Tibial nerve (tissue), 4 donors: ENCODE data around the gene LIN7C. TPM values are rescaled to one million over a fixed set of nuclear protein-coding genes. Genes with fewer than 3 reads are reported as not detected.

Source experiments
- DNase-seq, 2 donors: peaks; one replicate each; pipeline ENCODE4 v3.0.0-alpha.2; 2019; ENCODE audit warnings: low spot score in 2 of 2
- H3K27ac ChIP-seq, 4 donors: fragments of 200-600 bp; sonication (generic) in 3 of 4; one replicate each; pipeline ENCODE4 v1.5.1; 2017 to 2019; ENCODE audit warnings: mild to moderate bottlenecking in 1 of 4
- H3K27me3 ChIP-seq, 2 donors: fragments of 200-600 bp; sonication (generic) in 1 of 2; one replicate each; pipeline versions ENCODE4 v1.5.1 to v1.6.0; 2017 to 2019
- H3K36me3 ChIP-seq, 3 donors: fragments of 200-600 bp; sonication (generic); one replicate each; pipeline ENCODE4 v1.5.1; 2018 to 2019
- H3K4me1 ChIP-seq, 4 donors: fragments of 200-600 bp; sonication (generic) in 3 of 4; one replicate each; pipeline ENCODE4 v1.5.1; 2017 to 2019
- H3K4me3 ChIP-seq, 4 donors: fragments of 200-600 bp; sonication (generic) in 3 of 4; one replicate each; pipeline ENCODE4 v1.5.1; 2017 to 2019; ENCODE audit warnings: mild to moderate bottlenecking in 1 of 4, moderate library complexity in 1 of 4
- H3K9me3 ChIP-seq, 4 donors: fragments of 200-600 bp; sonication (generic) in 3 of 4; one replicate each; pipeline ENCODE4 v1.5.1; 2017 to 2019
- EP300 ChIP-seq, 2 donors: sonication (generic); formaldehyde crosslinking; IDR thresholded peaks; one replicate each; pipeline ENCODE4 v1.6.1; 2017; ENCODE audit warnings: antibody characterized with exemption in 2 of 2, mild to moderate bottlenecking in 1 of 2
- POLR2A ChIP-seq, 2 donors: fragments of 450-650 bp; IDR thresholded peaks; one replicate each; pipeline ENCODE4 v1.6.1; 2017; ENCODE audit warnings: antibody characterized with exemption in 2 of 2, mild to moderate bottlenecking in 2 of 2, moderate library complexity in 2 of 2
- WGBS, 2 donors: methylation state at CpG; one replicate each; pipeline ENCODE4 v1.1.5; 2018; 5-methylcytosine and 5-hydroxymethylcytosine counted together
- total RNA-seq, 4 donors: library from RNA; depleted of rRNA; stranded (reverse); fragments of >200 nt; gene quantifications; one replicate each; pipeline ENCODE4 v1.1.0, GENCODE V29; 2016
- TF ChIP-seq, protein P1 (sequence below), 5 experiments: fragments of 200-600 bp in 3 of 5; fragments of 450-650 bp in 2 of 5; sonication (generic) in 3 of 5; IDR thresholded peaks; one replicate each; pipeline ENCODE4 v1.5.1; 2016 to 2019; ENCODE audit warnings: antibody characterized with exemption in 5 of 5, mild to moderate bottlenecking in 3 of 5, moderate library complexity in 2 of 5

Gene LIN7C
- total RNA-seq, 4 donors from 2014 or later: 25.7 to 41.5 (median 36.2) TPM

DNA sequence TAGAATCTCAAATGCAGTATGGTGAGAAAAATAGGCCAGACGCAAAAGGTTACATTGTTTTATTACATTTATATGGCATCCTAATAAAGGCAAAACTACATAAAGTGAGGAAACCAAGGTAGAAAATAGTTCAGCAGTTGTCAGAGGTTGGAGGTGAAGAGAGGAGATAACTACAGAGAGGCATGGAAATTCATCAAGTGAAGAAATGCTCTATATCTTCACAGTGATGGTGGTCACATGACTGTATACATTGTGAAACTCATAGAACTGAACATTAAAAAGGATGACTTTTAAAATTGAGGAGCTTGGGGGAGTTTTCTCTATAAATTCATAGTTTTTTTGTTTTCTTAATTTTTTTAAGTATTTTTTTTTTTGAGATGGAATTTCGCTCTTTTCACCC lies 48.4 kb downstream of the LIN7C start:
- WGBS, 2 donors: 93% methylated on average over 2 of the region's 2 CpGs
- TF ChIP-seq POLR2A (IDR thresholded peaks at IDR 0.05): no peak
- TF ChIP-seq, protein P1, sequence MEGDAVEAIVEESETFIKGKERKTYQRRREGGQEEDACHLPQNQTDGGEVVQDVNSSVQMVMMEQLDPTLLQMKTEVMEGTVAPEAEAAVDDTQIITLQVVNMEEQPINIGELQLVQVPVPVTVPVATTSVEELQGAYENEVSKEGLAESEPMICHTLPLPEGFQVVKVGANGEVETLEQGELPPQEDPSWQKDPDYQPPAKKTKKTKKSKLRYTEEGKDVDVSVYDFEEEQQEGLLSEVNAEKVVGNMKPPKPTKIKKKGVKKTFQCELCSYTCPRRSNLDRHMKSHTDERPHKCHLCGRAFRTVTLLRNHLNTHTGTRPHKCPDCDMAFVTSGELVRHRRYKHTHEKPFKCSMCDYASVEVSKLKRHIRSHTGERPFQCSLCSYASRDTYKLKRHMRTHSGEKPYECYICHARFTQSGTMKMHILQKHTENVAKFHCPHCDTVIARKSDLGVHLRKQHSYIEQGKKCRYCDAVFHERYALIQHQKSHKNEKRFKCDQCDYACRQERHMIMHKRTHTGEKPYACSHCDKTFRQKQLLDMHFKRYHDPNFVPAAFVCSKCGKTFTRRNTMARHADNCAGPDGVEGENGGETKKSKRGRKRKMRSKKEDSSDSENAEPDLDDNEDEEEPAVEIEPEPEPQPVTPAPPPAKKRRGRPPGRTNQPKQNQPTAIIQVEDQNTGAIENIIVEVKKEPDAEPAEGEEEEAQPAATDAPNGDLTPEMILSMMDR (IDR thresholded peaks at IDR 0.05): no peak
- TF ChIP-seq EP300 (IDR thresholded peaks at IDR 0.05): no peak
- no peaks in the 10 kb centered on the region for H3K9me3 ChIP-seq
- H3K4me3 ChIP-seq: no peak overlapping the region
- peaks cover 0 to 22% (median 4%) of the 10 kb centered on the region in 4 donors for H3K4me1 ChIP-seq
- H3K36me3 ChIP-seq: no peaks in the 10 kb centered on the region
- no peak for DNase-seq
- no peaks in the 10 kb centered on the region for H3K27me3 ChIP-seq
- H3K27ac ChIP-seq: no peak overlapping the region

DNA sequence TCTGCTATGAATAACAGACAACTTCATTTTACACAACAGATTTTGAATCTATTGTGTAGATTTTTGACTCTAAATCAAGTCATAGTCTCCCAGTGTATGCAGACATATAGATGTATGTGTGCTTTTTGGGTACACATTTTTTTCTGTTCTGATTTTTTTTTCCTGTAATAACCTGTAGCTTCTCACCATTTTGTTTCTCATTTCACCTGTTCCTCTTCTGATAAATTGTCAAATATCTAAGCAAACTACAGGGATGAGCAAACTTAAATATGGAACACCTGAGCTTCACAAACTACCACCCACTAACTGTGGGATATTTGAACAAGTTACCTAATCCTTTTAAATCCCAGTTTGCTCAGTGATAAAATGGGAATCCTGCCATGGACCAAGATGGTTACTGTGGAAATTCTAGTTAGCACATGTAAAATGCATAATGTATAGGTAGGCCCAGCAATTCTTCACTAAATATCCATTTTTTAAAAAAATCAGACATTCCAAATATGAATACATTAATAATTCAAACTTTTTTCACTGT lies 49.7 kb downstream of the LIN7C start:
- H3K4me3 ChIP-seq: no peak overlapping the region
- peak overlapping the region in 1 of 4 donors; percentile 31 for H3K27ac ChIP-seq
- H3K4me1 ChIP-seq: peaks cover 0 to 23% (median 3%) of the 10 kb centered on the region in 4 donors
- H3K27me3 ChIP-seq: no peaks in the 10 kb centered on the region
- no peaks in the 10 kb centered on the region for H3K9me3 ChIP-seq
- TF ChIP-seq POLR2A (IDR thresholded peaks at IDR 0.05) (no peak), EP300 (IDR thresholded peaks at IDR 0.05) (no peak)
- TF ChIP-seq, protein P1 (IDR thresholded peaks at IDR 0.05): no peak
- H3K36me3 ChIP-seq: no peaks in the 10 kb centered on the region
- no peak for DNase-seq

DNA sequence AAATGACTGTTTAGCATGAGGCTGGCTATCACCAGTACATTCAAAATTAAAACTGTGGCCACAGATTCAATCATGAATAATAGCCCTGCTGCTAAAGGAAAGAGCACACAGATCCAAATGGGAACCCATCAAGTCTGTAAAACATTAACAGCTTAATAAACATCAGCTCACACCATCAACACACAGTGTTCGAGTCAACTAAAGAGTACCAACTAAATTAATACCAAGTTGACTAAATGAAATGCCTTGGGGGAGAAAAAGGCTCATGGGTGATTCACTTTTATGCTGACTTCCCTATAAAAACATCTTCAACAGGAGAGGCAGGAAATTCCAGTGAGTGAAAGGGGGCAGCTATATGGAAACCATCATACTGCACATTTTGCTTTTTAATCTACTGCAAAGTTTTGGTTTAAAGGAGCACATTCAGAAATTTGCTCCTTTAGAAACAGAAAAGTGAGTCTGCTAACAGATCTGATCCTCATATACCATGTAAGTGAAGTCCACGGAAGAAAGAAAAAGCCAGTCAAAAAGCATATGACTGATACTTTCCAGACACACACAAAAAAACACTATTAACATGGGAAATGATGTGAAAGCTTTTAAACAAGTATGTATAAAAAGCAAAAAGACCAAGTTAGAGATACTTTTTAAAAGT lies 50.3 kb downstream of the LIN7C start:
- WGBS, 2 donors: 33 to 41% methylated on average over 2 of the region's 2 CpGs
- no peak overlapping the region for H3K4me3 ChIP-seq
- no peaks in the 10 kb centered on the region for H3K27me3 ChIP-seq
- H3K4me1 ChIP-seq: peaks cover 0 to 27% (median 3%) of the 10 kb centered on the region in 4 donors
- H3K27ac ChIP-seq: peak overlapping the region in 1 of 4 donors; percentile 31
- no peak for DNase-seq
- no peaks in the 10 kb centered on the region for H3K9me3 ChIP-seq
- TF ChIP-seq EP300 (IDR thresholded peaks at IDR 0.05) (no peak), POLR2A (IDR thresholded peaks at IDR 0.05) (no peak)
- TF ChIP-seq, protein P1 (IDR thresholded peaks at IDR 0.05): no peak
- H3K36me3 ChIP-seq: no peaks in the 10 kb centered on the region

DNA sequence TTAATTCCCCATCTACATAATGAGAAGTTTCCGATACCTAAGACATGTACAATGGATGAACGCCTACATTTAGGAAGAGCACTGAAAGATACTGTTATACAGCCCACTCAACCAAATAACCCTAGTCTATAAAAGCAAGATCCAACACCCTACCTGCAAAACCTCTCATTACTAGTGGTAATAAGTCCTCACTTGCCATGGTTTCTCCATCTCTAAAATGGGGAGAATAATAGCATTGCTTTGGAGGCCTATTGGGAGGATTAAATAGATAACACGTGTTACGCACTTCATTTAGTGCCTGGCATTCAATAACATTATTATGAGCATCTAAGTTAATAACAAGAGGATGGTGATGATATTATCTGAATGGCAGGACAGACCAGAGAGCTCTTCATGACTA lies 50.9 kb downstream of the LIN7C start:
- Histone ChIP-seq H3K9me3 (no peaks in the 10 kb centered on the region), H3K4me1 (peaks cover 0 to 30% (median 2%) of the 10 kb centered on the region in 4 donors), H3K4me3 (no peak overlapping the region), H3K27ac (peak overlapping the region in 1 of 4 donors; percentile 31), H3K36me3 (no peaks in the 10 kb centered on the region), H3K27me3 (no peaks in the 10 kb centered on the region)
- WGBS, 2 donors: 91 to 94% methylated on average over 4 of the region's 4 CpGs
- no peak for DNase-seq
- TF ChIP-seq, protein P1 (IDR thresholded peaks at IDR 0.05): no peak
- TF ChIP-seq EP300 (IDR thresholded peaks at IDR 0.05) (no peak), POLR2A (IDR thresholded peaks at IDR 0.05) (no peak)

DNA sequence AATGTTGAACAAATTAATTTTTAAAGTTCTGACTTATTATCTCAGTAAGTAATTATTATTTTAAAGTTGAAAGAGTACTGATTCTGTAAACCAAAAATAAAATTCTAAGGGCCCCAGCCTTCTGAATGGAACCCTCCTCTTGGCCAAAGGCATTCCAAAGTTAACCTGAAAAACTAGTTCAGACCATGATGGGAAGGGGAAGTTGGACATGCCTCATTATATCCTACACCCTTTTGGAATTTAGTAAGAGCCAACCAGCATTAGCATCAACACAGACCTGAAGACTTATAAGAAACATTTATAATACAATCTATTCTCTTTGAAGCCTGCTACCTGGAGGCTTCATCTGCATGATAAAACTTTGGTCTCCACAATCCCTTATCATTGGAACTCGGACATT lies 52.9 kb downstream of the LIN7C start:
- Histone ChIP-seq H3K9me3 (no peaks in the 10 kb centered on the region), H3K27ac (no peak overlapping the region), H3K36me3 (no peaks in the 10 kb centered on the region), H3K4me3 (no peak overlapping the region), H3K27me3 (no peaks in the 10 kb centered on the region), H3K4me1 (peaks cover 0 to 36% (median 2%) of the 10 kb centered on the region in 4 donors)
- TF ChIP-seq POLR2A (IDR thresholded peaks at IDR 0.05): no peak
- no peak for TF ChIP-seq EP300 (IDR thresholded peaks at IDR 0.05)
- TF ChIP-seq, protein P1 (IDR thresholded peaks at IDR 0.05): no peak
- no peak for DNase-seq
- 90 to 95% methylated on average over 1 of the region's 1 CpG for WGBS, 2 donors
